K562 (cell line): ENCODE data around the gene PILRA. TPM values are rescaled to one million over a fixed set of nuclear protein-coding genes. Genes with fewer than 3 reads are reported as not detected.
A peak's percentile ranks its signal among the peaks of the same experiment; 100 is the strongest.

Experiments
- CHAMP1 ChIP-seq: fragments of 450-650 bp; IDR thresholded peaks from 2 replicates; pipeline ENCODE4 v1.6.1; 2016; ENCODE audit warnings: mild to moderate bottlenecking
- CREBBP ChIP-seq: IDR thresholded peaks from one replicate; pipeline ENCODE4 v1.6.1; 2012; ENCODE audit warnings: low read depth, mild to moderate bottlenecking, control low read depth, inconsistent platforms, low read length
- EP300 ChIP-seq: IDR thresholded peaks from 2 replicates; pipeline ENCODE4 v1.6.1; 2012; ENCODE audit warnings: low read length, improper control_type of control experiment
- FOXA1 ChIP-seq: fragments of 450-650 bp; IDR thresholded peaks from 2 replicates; pipeline ENCODE4 v1.6.1; 2016; ENCODE audit warnings: mild to moderate bottlenecking, borderline replicate concordance
- HMG20B ChIP-seq: fragments of 250-450 bp; sonication (Bioruptor Pico); IDR thresholded peaks from 2 replicates; pipeline ENCODE4 v1.5.0; 2021; ENCODE audit warnings: mild to moderate bottlenecking
- HNRNPK ChIP-seq: fragments of 200-400 bp; formaldehyde crosslinking; IDR thresholded peaks from one replicate; pipeline ENCODE4 v1.6.1; 2018; ENCODE audit warnings: mild to moderate bottlenecking, low read depth, low read length; ENCODE audit not compliant: poor library complexity, severe bottlenecking
- MBD1 ChIP-seq: fragments of 250-450 bp; sonication (Bioruptor Pico); IDR thresholded peaks from 2 replicates; pipeline ENCODE4 v1.8.0; 2022; ENCODE audit warnings: inconsistent platforms
- NR2C2 ChIP-seq, 2 experiments: fragments of 200-800 bp in 1 of 2; sonication (Bioruptor generic) in 1 of 2; sonication (generic) in 1 of 2; formaldehyde crosslinking in 1 of 2; IDR thresholded peaks; 2 replicates each; pipeline versions ENCODE4 v1.6.1 to v1.8.0; 2016 to 2022; ENCODE audit warnings: mild to moderate bottlenecking in 1 of 2, missing compliant biosample characterization in 1 of 2, missing genetic modification characterization in 1 of 2, missing genetic modification reagents in 1 of 2
- PHB ChIP-seq: fragments of 250-450 bp; sonication (Bioruptor Pico); IDR thresholded peaks from 2 replicates; pipeline ENCODE4 v1.5.0; 2021
- POLR2A ChIP-seq: fragments of 450-650 bp; conservative IDR thresholded peaks from 2 replicates; pipeline ENCODE4 v1.6.1; 2016
- POLR2B ChIP-seq: fragments of 450-650 bp; IDR thresholded peaks from 2 replicates; pipeline ENCODE4 v1.6.1; 2018; ENCODE audit warnings: low read depth; ENCODE audit not compliant: partially characterized antibody
- RFX7 ChIP-seq: fragments of 250-450 bp; sonication (Bioruptor Pico); IDR thresholded peaks from 2 replicates; pipeline ENCODE4 v1.5.1; 2021; ENCODE audit warnings: mild to moderate bottlenecking
- TAF7 ChIP-seq: fragments of 450-650 bp; IDR thresholded peaks from 2 replicates; pipeline ENCODE4 v1.6.1; 2016; ENCODE audit warnings: missing genetic modification characterization, missing compliant biosample characterization
- TSC22D4 ChIP-seq: fragments of 450-650 bp; IDR thresholded peaks from 2 replicates; pipeline ENCODE4 v1.6.1; 2016; ENCODE audit warnings: missing genetic modification characterization, missing biosample characterization, control low read depth
- ZNF280B ChIP-seq: fragments of 250-450 bp; sonication (Bioruptor Pico); IDR thresholded peaks from 2 replicates; pipeline ENCODE4 v1.5.1; 2021; ENCODE audit warnings: mild to moderate bottlenecking
- ZNF408 ChIP-seq: fragments of 250-450 bp; sonication (Bioruptor Pico); IDR thresholded peaks from 2 replicates; pipeline ENCODE4 v1.4.0; 2020; ENCODE audit warnings: low read depth, mild to moderate bottlenecking, moderate library complexity
- ZNF717 ChIP-seq: fragments of 250-450 bp; sonication (Bioruptor Pico); IDR thresholded peaks from 2 replicates; pipeline ENCODE4 v1.5.0; 2021
- polyA plus RNA-seq, 8 experiments: library from polyadenylated mRNA; depleted of rRNA in 4 of 8; stranded (reverse) in 5 of 8; unstranded in 3 of 8; fragments of >200 nt; fragmentation: Nextera tagmentation in 2 of 8; fragmentation: Illumina TruSeq in 1 of 8; extraction: Ambion mirVana in 2 of 8; extraction: Trizol in 1 of 8; gene quantifications; 2 replicates each; pipeline versions ENCODE4 v1.2.1 to v1.2.3, GENCODE V29; 2011 to 2014; ENCODE audit warnings: inconsistent platforms in 1 of 8, missing spikeins in 1 of 8
- total RNA-seq, 7 experiments: library from RNA; depleted of rRNA in 6 of 7; stranded (reverse); fragments of >200 nt in 6 of 7; fragmentation: Illumina TruSeq in 2 of 7; extraction: Trizol in 2 of 7; gene quantifications; 2 replicates each; pipeline versions ENCODE4 v1.2.1 to v1.2.3, GENCODE V29; 2011 to 2021; ENCODE audit warnings: low replicate concordance in 1 of 7
- TF ChIP-seq, protein P1 (sequence below): fragments of 200-800 bp; sonication (Bioruptor generic); IDR thresholded peaks from 2 replicates; pipeline ENCODE4 v1.6.1; 2017; ENCODE audit warnings: missing genetic modification characterization, missing compliant biosample characterization
- TF ChIP-seq, protein P2 (sequence below): fragments of 250-450 bp; sonication (Bioruptor Pico); IDR thresholded peaks from 2 replicates; pipeline ENCODE4 v1.4.0; 2020; ENCODE audit warnings: mild to moderate bottlenecking, moderate library complexity

Gene PILRA
- total and polyA plus RNA-seq, 9 of the 15 experiments (the other 6 are each of a cell fraction or from before 2014, with no cell fraction given), result 0.13 to 1.8 (median 0.62) TPM

GRCh38 chr7:100444311-100445278, 71.3 kb downstream of the PILRA start (continued):
- TF ChIP-seq NR2C2 (CRISPR knock-in tag; IDR thresholded peaks at IDR 0.05) (peak; percentile 88), NR2C2 (tag; IDR thresholded peaks at IDR 0.05) (peak; percentile 98), POLR2B (peak; percentile 47), ZNF408 (CRISPR knock-in tag) (no peak), CREBBP (no peak), TAF7 (tag) (no peak), EP300 (peak; percentile 26), RFX7 (no peak), MBD1 (no peak), ZNF717 (no peak), ZNF280B (CRISPR knock-in tag) (no peak), TSC22D4 (tag) (no peak), HMG20B (CRISPR knock-in tag) (no peak), POLR2A (peak; percentile 70), CHAMP1 (peak; percentile 67; the same call in 1 of the 2 replicates), HNRNPK (no peak), FOXA1 (no peak), PHB (CRISPR knock-in tag) (no peak)
- TF ChIP-seq, protein P1, sequence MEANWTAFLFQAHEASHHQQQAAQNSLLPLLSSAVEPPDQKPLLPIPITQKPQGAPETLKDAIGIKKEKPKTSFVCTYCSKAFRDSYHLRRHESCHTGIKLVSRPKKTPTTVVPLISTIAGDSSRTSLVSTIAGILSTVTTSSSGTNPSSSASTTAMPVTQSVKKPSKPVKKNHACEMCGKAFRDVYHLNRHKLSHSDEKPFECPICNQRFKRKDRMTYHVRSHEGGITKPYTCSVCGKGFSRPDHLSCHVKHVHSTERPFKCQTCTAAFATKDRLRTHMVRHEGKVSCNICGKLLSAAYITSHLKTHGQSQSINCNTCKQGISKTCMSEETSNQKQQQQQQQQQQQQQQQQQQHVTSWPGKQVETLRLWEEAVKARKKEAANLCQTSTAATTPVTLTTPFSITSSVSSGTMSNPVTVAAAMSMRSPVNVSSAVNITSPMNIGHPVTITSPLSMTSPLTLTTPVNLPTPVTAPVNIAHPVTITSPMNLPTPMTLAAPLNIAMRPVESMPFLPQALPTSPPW (CRISPR knock-in tag), result peak; percentile 91
- TF ChIP-seq, protein P2, sequence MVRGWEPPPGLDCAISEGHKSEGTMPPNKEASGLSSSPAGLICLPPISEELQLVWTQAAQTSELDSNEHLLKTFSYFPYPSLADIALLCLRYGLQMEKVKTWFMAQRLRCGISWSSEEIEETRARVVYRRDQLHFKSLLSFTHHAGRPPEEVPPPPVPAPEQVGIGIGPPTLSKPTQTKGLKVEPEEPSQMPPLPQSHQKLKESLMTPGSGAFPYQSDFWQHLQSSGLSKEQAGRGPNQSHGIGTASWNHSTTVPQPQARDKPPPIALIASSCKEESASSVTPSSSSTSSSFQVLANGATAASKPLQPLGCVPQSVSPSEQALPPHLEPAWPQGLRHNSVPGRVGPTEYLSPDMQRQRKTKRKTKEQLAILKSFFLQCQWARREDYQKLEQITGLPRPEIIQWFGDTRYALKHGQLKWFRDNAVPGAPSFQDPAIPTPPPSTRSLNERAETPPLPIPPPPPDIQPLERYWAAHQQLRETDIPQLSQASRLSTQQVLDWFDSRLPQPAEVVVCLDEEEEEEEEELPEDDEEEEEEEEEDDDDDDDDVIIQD (CRISPR knock-in tag), result no peak
